ENCODE measurements around the gene CMTM4.
"Not testable (repeated sequence)": the region's sequence is repeated elsewhere in the genome, so short reads cannot be mapped to it uniquely, and the experiment has no call there.

Gene CMTM4

GRCh38 chr16:66703406-66704215, 7.1 kb upstream of the CMTM4 start:
- DNase-seq: no peak

- no peak for DNase-seq
Measured at GRCh38 chr16:66701516-66701915, 5.0 kb upstream of the CMTM4 start.

DNA sequence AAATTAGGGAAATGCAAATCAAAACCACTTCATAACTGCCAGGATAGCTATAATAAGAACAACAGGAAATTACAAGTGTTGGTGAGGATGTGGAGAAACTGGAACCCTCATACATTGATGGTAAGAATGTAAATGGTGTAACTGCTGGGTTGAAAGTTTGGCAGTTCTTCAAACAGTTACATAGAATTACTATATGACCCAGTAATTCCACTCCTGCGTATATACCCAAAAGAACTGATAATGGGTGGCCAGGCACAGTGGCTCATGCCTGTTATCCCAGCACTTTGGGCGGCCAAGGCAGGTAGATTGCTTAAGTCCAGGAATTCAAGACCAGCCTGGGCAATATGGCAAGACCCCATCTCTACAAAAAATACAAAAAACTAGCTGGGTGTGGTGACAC, 4.5 kb upstream of the CMTM4 start:
- DNase-seq: no peak

- DNase-seq: no peak
Measured at GRCh38 chr16:66699898-66700297, 3.4 kb upstream of the CMTM4 start.

DNA sequence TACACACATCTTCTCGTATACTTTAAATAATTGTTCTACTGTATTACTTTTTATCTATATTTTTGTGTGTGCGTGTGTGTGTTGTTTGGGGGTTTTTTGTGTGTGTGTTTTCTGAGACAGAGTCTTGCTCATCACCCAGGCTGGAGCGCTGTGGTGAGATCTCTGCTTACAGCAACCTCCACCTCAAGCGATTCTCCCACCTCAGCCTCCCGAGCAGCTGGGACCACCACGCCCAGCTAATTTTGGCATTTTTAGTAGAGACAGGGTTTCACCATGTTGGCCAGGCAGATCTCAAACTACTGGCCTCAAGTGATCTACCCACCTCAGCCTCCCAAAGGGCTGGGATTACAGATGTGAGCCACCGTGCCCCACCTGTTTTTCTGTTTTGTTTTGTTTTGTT, 1.5 kb upstream of the CMTM4 start:
- no peak for DNase-seq

GRCh38 chr16:66695935-66696668, 441 bp downstream of the CMTM4 start:
- DNase-seq: peak; percentile 3

DNA sequence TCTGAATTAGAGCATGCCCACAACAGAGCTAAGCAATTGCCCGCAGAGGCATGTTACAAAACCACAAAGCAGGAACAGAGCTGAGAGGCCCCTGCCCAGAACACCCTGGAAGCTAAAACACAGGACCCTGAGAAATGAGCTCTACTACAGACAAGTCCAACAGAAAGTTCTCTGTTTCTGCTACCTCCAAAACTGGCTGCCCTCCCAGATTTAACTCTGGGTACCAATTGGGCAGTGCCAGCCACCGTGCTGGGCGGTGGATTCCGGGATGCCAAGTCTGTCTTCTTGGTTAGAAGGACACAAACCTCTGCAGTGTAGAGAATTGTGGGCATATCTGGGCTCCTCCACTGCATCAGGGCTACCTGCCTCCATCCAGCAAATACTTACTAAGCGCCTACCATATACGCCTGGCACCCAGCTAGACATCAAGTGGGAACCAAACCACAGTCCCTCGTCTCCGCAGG, 1.0 kb downstream of the CMTM4 start:
- DNase-seq: no peak

DNA sequence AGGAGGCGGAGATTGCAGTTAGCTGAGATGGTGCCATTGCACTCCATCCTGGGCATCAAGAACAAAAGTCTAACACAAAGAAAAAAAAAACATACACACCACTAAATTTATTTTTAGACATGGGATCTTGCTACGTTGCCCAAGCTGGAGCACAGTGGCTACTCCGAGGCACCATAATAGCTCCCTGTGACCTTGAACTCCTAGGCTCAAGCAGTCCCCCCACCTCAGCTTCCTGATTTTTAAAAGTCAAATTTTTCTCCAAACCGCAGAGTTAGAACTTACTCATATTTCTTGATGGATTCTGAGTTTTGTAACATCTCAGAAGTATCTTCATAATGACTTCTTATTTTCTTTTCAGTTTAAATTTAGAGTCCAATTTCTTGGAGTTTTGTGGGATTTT, 3.4 kb downstream of the CMTM4 start:
- DNase-seq: no peak

GRCh38 chr16:66692341-66692740, 4.2 kb downstream of the CMTM4 start:
- no peak for DNase-seq

GRCh38 chr16:66691234-66691633, 5.3 kb downstream of the CMTM4 start:
- DNase-seq: no peak

- no peak for DNase-seq
Measured at GRCh38 chr16:66690106-66690847, 6.3 kb downstream of the CMTM4 start.

DNA sequence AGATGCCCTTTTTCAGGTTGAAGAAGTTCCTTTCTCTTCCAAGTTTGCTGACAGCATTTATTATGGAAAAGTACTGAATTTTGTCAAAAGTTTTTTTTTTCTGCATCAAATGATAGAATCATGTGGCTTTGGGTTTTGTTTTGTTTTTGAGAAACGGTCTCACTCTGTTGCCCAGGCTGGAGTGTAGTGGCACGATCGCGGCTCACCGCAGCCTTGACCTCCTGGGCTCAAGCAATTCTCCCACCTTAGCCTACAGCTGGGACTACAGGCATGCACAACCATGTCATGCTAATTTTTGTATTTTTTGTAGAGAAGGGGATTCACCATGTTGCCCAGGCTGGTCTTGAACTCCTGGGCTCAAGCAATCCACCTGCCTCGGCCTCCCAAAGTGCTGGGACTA, 7.3 kb downstream of the CMTM4 start:
- DNase-seq: no peak

- DNase-seq: no peak
Measured at GRCh38 chr16:66687906-66688625, 8.5 kb downstream of the CMTM4 start.

- not testable (repeated sequence) for DNase-seq
Measured at GRCh38 chr16:66685501-66686115, 10.9 kb downstream of the CMTM4 start.

- DNase-seq: no peak
Measured at GRCh38 chr16:66682271-66682670, 14.3 kb downstream of the CMTM4 start.

- no peak for DNase-seq
Measured at GRCh38 chr16:66681676-66682075, 14.9 kb downstream of the CMTM4 start.

GRCh38 chr16:66678337-66678736, 18.2 kb downstream of the CMTM4 start:
- no peak for DNase-seq

DNA sequence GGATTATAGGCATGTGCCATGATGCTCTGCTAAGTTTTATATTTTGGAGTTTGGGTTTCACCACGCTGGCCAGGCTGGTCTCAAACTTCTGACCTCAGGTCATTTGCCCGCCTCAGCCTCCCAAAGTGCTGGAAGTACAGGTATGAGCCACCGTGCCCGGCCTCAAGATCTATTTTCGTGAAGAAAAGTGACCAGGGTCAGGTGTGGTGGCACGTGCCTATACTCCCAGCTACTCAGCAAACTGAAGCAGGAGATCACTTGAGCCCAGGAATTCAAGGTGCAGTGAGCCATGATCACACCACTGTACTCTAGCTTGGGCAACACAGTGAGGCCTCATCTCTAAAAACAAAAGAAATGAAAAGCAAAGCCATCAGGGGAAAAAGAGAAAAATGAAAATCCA, 18.7 kb downstream of the CMTM4 start:
- no peak for DNase-seq

DNA sequence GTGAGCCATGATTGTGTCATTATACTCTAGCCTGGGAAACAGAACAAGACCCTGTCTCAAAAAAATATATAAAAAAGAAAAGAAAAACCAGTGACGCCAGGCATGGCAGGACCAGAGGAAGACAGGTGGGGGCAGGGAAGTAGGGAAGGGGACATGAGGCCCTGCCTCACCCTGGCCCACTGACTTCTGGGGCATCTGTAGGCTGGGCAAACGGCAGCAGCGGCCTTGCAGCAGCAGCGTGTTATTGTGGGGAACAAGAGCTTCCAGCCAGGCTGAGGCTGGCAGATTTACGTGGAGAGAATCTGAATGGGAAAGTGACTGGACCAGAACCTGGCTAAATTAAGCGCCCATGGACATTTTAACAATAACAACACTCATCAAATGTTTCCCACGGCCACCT, 19.4 kb downstream of the CMTM4 start:
- DNase-seq: no peak

- no peak for DNase-seq
Measured at GRCh38 chr16:66676599-66676998, 19.9 kb downstream of the CMTM4 start.

DNA sequence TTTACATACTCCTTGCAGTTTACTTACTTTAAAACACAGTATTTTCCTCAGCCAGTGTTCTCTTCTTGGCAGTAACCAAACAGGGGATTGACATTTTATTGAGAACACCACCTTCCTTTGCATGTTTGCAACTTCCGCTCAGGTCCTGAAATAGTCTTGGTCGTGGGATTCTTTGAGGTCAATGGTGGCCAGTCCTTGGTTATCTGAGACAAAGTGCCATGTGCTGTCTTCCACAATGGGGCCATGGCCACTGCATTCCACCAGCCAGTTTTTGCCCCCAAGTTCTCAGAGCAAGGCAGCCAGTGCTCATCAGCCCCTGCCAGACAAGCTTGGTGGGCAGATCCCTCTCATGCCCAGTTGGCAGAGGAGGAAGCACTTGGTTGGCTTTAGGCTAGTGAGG, 22.9 kb downstream of the CMTM4 start:
- DNase-seq: no peak

DNA sequence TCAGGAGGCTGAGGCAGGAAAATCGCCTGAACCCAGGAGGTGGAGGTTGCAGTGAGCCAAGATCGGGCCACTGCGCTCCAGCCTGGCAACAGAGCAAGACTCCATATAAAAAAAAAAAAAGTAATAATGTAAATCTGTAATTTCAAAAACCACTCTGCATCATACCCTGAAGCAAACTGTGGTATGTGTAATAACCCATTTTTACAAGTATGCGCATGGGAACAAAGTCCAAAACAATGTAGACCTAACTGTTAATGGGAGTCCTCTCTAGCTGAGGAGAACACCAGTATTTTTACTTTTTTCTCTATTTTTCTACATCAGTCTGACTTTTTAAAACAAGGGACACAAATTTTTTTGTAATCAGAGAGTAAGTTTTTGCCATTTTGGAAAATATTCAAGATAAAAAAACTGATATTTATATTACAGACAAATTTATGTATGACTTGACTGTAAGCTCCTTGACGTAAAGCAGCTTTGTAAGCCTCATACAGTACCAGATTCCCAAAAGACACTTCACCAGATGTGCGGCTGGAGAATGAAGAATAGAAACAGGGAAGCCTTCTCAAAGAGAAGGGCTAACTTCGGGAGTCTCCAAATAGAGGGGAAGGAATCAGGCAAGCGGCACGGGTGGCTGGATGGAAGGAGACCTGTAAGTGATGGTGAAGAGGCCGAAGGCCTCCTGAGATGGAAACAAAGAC, 25.7 kb downstream of the CMTM4 start:
- DNase-seq: no peak
